ENCODE measurements around the gene GALT. TPM values are rescaled to one million over a fixed set of nuclear protein-coding genes. Genes with fewer than 3 reads are reported as not detected.

Gene GALT
- total RNA-seq, 1 experiment from 2014 or later, result 21.3 TPM

GRCh38 chr9:34691936-34692315 lies 45.5 kb downstream of the GALT start:
- Mint-ChIP-seq H3K27me3 (ENCODE audit: insufficient read depth, unreplicated experiment) (no peaks in the 10 kb centered on the region), H3K27ac (ENCODE audit: low read depth, unreplicated experiment) (no peak overlapping the region), H3K9me3 (ENCODE audit: unreplicated experiment) (no peaks in the 10 kb centered on the region), H3K4me3 (ENCODE audit: unreplicated experiment) (no peak overlapping the region), H3K36me3 (ENCODE audit: insufficient read depth, unreplicated experiment) (no peaks in the 10 kb centered on the region), H3K4me1 (ENCODE audit: insufficient read depth, unreplicated experiment) (no peaks in the 10 kb centered on the region)
- POLR2A ChIA-PET, result interaction anchor here (0.6 kb wide), 1 partner anchor 104 kb away, joined by 4 read pairs; no protein-coding TSS in a partner anchor
- DNase-seq (ENCODE audit: unreplicated experiment), result no peak
- intact Hi-C loops (cut with micrococcal nuclease), result no loop called here
- BruUV-seq (replicated peaks), result no TSS peak
- CTCF ChIA-PET, result interaction anchor here (0.7 to 2.2 kb wide), 4 partner anchors 9 to 144 kb away, joined by 3 to 11 read pairs (median 6); no protein-coding TSS in a partner anchor
- no peak for TF ChIP-seq CTCF (IDR thresholded peaks at IDR 0.05; ENCODE audit: unreplicated experiment)

- Mint-ChIP-seq H3K27me3 (ENCODE audit: insufficient read depth, unreplicated experiment) (no peaks in the 10 kb centered on the region), H3K4me1 (ENCODE audit: insufficient read depth, unreplicated experiment) (no peaks in the 10 kb centered on the region), H3K9me3 (ENCODE audit: unreplicated experiment) (no peaks in the 10 kb centered on the region), H3K4me3 (ENCODE audit: unreplicated experiment) (no peak overlapping the region), H3K36me3 (ENCODE audit: insufficient read depth, unreplicated experiment) (no peaks in the 10 kb centered on the region), H3K27ac (ENCODE audit: low read depth, unreplicated experiment) (no peak overlapping the region)
- ChIA-PET POLR2A (interaction anchor here (0.6 to 1.0 kb wide), 2 partner anchors 9 to 10 kb away, joined by 3 to 4 read pairs; no protein-coding TSS in a partner anchor), CTCF (interaction anchor here (1.4 kb wide), 1 partner anchor 9 kb away, joined by 5 read pairs; no protein-coding TSS in a partner anchor)
- intact Hi-C loops (cut with micrococcal nuclease), result no loop called here
- no peak for DNase-seq (ENCODE audit: unreplicated experiment)
- no peak for TF ChIP-seq CTCF (IDR thresholded peaks at IDR 0.05; ENCODE audit: unreplicated experiment)
- no TSS peak for BruUV-seq (replicated peaks)
Measured at GRCh38 chr9:34693560-34693959, 47.1 kb downstream of the GALT start.

- ChIA-PET POLR2A (no interaction called here), CTCF (interaction anchor here (0.7 to 1.3 kb wide), 3 partner anchors 48 to 98 kb away, joined by 3 to 6 read pairs (median 3); no protein-coding TSS in a partner anchor)
- Mint-ChIP-seq H3K4me3 (ENCODE audit: unreplicated experiment) (no peak overlapping the region), H3K4me1 (ENCODE audit: insufficient read depth, unreplicated experiment) (no peaks in the 10 kb centered on the region), H3K9me3 (ENCODE audit: unreplicated experiment) (no peaks in the 10 kb centered on the region), H3K27ac (ENCODE audit: low read depth, unreplicated experiment) (no peak overlapping the region), H3K27me3 (ENCODE audit: insufficient read depth, unreplicated experiment) (peaks cover 2% of the 10 kb centered on the region), H3K36me3 (ENCODE audit: insufficient read depth, unreplicated experiment) (no peaks in the 10 kb centered on the region)
- no peak for DNase-seq (ENCODE audit: unreplicated experiment)
- TF ChIP-seq CTCF (IDR thresholded peaks at IDR 0.05; ENCODE audit: unreplicated experiment), result no peak
- intact Hi-C loops (cut with micrococcal nuclease), result no loop called here
- BruUV-seq (replicated peaks), result no TSS peak
Measured at GRCh38 chr9:34694811-34695210, 48.3 kb downstream of the GALT start.

Other genes with a start within 250 kb of the GALT start
- 19.3 and 20.3 TPM in 2 replicates for gene FAM219A, start 188.1 kb upstream of the GALT start, total RNA-seq (2022)
- not detected in 2 replicates for gene DNAI1, start 187.9 kb upstream of the GALT start, total RNA-seq (2022)
- not detected in 2 replicates for gene ENHO, start 123.7 kb upstream of the GALT start, total RNA-seq (2022)
- not detected in 2 replicates for gene CNTFR, start 57.0 kb upstream of the GALT start, total RNA-seq (2022)
- 41.6 and 42.8 TPM in 2 replicates for gene RPP25L, start 34.6 kb upstream of the GALT start, total RNA-seq (2022)
- gene DCTN3, start 26.2 kb upstream of the GALT start, total RNA-seq (2022), result 88.5 and 92.4 TPM in 2 replicates
- not detected in 2 replicates for gene ARID3C, start 17.6 kb upstream of the GALT start, total RNA-seq (2022)
- 82.1 and 99.8 TPM in 2 replicates for gene SIGMAR1, start 8.9 kb upstream of the GALT start, total RNA-seq (2022)
- 4.0 and 8.0 TPM in 2 replicates for gene IL11RA, start 5.5 kb downstream of the GALT start, total RNA-seq (2022)
- gene CCL27, start 16.0 kb downstream of the GALT start, total RNA-seq (2022), result 0.49 TPM in 1 of 2 replicates, not detected in the other
- not detected in 2 replicates for gene CCL19, start 44.6 kb downstream of the GALT start, total RNA-seq (2022)
- gene CCL21, start 63.5 kb downstream of the GALT start, total RNA-seq (2022), result not detected in 2 replicates